ENCODE data around the gene MLC1.

The MLC1 gene

DNA sequence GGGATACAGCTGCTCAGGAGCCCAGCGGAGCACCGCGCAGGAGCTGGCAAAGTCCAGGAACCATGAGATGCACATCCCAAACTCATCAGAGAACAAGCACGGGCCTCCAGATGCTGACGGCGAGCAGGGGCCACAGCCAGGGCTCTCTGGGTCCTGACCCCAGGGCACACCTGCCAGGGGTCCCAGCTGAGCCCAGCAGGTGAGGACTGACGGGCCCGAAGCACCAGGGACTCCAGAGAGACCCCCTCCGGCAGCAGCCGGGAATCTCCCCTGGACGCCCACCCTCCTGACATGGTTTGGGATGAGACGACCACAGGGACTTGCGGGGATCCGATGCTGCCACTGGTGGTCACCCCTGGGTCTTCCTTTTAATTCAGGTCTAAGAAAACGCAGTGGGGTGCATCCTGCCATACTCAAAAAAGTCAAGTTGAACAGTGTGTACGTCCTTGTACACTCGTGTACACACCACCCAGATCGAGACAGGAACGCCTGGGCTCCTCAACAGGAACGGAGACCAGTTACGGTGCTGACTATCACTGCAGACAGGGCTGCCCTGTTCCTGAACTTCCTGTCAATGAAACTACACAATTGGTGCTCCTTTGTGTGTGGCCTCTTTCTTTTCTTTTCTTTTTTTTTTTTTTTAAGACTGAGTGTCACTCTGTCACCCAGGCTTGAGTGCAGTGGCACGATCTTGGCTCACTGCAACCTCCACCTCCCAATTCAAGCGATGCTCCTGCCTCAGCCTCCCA is 49.1 kb downstream of the MLC1 start:
- no peak for DNase-seq (ENCODE audit: low read depth in 2 of 2)

DNA sequence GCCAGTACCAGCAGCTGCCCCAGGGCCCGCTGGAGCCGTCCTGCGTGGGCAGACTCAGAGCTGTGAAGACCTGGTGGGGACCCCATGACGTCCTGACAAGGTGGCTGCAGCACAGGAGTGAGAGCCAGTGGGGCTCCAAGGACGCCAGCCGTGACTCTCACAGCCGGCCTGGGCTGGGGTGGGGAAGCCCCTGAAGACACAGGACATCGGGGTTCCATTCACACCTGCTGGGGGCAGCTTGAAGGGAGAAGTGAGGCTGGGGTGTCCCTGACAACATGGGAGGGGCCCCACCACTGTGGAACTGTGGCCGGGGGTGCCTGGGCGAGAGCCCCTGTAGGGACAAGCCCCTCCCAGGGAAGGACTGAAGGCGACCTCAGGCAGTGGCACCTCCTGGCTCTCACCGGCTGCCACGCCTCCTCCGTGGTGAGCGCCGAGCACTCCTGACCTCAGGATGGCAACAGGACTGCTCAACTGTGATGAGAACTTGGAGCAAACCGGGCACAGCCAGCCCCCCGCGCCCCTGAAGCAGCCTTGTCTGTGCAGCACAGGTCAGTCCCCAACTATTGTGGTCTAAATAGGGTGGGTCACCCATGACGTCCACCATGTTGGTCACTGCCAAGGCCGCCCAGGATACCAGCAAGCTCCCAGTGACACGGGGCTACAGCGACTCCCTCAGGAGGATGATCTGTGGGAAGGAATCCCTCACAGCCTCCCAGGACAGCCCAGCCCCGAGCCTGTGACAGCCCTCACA is 49.9 kb downstream of the MLC1 start:
- DNase-seq (ENCODE audit: low read depth in 2 of 2) = no peak

DNA sequence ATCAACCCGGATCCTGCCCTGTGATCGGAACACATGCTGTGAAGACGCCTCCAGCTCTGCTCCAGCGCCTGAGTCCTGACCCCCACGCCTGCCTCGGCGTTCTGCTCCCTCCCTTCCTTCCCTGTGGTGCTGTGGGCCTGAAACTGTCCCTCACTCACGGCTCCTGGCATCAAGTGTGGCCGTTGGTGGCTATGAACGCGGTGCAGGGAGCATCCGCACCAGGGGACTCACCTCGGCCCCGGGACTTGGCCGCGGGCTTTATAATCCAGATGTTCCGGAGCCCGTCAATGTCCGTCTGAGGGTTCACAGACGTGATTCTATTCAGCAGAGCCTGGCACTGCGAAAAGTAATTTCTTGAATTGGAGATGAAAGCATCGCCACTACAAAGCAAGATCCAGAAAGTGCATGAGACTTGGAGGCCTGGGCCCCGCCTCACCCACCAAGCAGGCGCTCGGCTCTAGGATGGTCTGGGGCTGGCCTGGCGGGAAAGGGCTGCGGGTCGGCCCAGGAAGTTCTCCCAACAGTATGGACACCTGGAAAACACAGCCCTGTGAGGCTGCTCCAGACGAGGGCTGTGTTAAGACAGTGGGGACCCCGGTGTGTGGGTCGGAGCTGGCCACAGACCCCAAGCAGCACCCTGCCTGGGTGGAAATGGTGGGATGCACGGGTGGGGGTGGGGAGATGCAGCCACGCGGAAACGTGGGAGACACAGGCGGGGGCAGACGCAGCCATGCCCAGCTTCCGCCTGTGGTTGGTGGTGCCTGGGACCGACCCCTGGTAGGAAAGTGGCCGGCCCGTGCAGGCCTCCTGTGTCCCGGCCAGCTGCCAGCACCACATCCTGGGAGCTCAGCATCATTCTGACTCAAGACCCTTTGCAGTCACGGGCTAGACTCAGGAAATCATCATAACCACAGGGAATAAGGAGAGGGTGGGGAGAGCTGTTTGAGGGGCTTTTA is 50.8 kb downstream of the MLC1 start:
- no peak for DNase-seq (ENCODE audit: low read depth in 2 of 2)

DNA sequence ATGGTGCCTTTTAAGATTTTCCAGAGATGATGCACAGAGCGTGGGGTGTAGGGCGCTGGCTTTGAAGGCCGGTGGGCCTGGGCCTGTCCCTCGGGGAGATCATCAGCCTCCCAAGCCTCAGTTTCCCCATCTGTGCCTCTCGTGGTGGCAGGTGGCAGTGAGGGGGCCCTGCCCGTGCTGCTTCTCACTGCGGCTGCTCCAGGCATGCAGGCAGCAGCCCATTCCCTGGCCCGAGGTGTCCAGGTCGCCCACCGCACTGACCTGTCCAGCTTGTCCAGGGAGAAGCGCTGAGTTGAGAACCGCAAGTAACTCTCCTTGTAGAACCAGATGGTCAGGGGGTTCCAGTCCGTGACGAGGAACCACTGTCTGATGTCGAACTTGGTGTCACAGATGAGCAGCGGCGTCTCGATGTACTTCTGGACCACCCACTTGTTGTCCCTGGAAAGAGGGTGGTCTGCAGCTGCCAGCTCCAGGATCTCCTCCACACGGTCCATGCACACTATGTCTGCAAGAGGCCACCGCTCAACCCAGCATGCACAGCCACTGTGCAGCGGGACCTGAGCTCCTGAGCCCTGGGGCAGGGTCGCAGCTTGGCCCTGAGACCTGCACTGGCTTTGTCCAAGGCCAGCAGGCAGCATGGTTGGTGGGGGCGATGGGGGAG is 52.2 kb downstream of the MLC1 start:
- DNase-seq (ENCODE audit: low read depth in 2 of 2) = no peak

DNA sequence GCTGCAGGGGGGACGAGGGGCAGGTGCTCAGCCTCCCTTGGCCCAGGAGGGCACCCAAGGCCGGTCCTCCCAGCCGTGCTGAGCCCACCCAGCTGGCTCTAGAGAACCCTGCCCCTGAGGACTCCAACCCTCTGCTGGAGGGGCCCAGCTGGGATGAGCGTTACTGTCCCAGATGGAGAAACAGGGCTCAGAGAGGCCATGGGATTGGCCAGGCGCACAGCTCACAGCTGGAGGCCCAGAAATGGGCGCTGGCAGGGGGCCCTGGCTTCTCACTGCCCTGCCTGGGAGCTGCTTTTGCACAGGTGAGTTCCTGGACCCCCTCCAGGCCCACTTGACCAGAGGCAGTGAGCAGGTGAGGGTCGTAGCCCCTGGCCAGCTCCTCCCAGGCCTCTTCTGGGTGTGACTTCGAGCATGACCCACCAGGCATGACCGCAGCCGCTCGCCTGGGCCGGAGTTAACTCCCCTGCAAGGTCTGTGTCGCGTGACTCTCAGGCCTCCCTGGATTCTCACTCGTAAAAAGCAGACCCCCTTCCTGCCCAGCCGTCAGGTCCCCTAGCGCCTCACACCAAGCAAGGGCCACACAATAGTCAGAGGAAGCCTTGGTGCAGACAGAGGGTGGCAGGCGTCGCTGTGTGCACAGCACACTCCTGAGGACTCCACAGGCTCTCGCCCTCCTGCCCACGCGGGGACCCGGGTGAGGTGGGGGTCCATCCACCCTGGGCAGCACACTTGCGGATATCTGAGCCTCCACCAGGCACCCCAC is 52.9 kb downstream of the MLC1 start:
- no peak for DNase-seq (ENCODE audit: low read depth in 2 of 2)

DNA sequence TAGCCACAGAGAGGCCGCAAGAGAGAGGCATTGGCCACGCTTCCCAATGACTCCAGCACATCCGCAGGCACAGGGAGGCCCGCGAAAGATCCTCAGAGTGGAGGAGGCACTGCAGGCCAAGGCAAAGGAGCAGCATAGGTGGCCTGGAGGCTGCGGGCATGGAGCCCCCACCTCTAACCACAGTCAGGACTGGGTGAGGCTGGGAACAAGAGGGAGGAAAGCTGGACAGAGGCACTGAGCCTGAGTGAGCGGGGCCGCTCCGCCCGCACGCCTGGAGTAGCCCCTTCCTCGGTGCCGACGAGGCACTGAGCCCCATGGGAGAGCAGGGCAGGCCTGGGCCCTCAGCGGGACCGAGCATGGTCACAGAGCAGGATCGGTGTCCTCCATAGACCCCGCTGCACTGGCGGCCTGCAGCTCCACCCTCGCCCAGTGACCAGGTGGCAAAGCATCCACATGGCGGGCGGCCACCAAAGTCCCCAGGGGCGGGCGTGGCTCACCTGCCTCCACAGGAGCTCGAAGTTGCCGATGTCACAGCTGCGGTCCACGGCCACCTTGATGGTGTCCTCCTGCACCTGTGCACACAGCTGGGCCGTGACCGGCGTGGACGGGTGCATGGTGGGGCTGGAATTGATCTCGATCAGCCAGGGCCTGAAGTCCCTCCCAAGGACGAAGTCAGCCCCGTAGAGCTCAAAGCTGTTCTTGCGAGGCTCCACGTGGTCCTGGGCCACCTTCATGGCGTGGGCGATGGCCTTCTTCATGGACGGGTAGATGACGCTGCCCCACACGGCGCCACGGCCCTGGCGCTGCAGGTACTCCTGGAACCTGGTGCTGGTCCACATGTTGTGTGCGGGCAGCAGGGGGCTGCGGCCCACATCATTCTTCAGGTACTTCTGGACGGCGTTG is 53.8 kb downstream of the MLC1 start:
- DNase-seq (ENCODE audit: low read depth in 2 of 2) = no peak

DNA sequence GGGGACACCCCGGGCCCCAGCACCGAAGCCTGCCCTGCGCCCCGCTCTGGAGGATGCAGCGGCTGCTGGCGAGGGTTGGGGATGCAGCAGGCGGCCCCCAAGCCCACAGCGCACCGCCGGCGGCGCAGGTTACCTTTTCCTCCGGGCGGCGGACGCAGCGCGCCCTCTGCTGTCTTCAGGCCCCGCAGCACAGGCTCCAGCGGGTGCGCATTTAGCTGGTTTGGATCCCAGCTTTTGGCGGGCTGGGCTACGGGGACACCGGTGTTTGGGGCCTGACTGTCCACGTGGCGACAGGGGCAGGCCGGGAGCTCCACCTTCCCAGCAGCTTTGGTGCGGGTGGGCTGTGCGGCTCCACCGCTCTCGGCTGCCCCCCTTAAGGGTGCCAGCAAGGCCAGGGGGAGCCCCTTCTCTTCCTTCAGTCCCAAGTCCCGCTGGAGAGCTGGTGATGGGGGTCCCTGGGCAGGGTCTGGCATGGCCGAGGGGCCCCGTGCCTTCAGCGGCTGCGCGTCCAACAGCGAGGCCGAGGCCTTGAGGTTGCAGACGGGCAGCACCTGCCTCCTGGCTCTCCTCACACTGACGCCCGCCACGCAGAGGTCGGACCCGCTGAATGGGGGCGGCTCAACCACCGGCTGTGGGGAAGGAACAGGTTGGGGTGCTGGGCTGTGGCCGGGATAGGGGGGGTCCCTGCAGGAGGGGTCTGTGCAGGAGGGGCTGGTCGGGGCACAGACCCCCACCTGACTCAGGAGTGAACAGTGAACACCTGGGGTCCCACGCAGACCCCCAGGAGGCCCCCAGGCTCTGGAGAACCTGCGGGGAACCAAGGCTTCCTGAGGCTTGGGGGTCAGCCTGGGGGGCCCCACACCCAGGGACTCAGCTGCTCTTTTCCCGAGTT is 54.7 kb downstream of the MLC1 start:
- DNase-seq (ENCODE audit: low read depth in 2 of 2) = peak; percentile 70 to 83

DNA sequence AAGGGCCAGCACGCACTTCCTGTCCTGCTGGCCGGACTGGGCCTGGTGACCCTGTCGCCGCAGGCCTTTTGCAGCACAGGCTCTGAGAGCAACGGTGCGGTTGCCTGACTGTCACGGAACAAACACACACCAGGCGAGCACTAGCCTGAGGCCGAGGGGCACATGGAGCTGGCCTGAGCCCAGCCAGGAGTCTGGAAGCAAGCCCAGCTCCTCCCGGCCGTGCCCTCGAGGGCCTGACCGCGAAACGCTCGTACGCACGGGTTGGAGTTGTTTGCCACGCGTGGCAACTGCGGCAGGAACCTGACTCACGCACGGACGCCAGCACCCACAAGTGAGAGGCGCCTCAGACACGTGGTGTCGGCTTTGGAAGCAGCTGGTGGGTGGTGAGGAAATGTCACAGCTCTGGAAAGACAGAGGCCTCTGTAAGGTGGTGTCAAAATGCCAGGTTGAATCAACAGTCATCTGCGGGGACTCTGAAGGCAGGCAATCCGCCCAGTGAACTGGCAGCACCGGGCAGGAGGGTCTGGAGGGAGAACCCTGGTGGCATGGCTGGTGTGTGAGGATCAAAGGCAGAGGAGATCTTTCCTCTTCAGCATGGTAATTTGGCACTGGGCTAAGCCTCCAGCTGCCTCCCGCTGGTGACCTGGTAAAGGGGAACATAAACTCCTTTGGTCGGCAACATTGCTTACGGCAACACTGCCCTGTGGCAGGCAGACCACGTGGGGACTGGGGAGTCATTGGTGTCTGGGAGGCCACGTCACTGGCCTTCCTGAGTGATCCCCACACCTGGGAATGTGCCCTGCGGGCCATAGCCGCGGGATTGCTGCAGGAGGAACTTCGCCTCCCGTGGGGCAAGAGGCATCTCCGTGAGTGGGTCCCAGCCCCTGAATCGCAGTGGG is 57.3 kb downstream of the MLC1 start:
- DNase-seq (ENCODE audit: low read depth in 2 of 2) = no peak

DNA sequence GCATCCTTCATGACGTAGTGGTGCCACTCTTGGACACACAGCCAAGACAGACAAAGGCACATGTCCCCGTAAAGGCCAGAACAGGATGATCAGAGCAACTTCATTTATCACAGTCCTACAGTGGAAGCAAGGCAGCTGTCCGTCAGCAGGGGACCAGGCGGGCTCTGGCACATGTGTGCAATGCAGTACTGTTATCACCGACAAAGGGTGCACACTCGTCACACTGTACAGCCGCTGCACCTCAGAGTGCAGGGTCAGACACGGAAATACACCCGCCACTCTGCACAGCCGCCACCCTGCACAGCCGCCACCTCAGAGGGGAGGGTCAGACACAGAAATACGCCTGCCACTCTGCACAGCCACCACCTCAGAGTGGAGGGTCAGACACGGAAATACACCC is 59.2 kb downstream of the MLC1 start:
- no peak for DNase-seq (ENCODE audit: low read depth in 2 of 2)

DNA sequence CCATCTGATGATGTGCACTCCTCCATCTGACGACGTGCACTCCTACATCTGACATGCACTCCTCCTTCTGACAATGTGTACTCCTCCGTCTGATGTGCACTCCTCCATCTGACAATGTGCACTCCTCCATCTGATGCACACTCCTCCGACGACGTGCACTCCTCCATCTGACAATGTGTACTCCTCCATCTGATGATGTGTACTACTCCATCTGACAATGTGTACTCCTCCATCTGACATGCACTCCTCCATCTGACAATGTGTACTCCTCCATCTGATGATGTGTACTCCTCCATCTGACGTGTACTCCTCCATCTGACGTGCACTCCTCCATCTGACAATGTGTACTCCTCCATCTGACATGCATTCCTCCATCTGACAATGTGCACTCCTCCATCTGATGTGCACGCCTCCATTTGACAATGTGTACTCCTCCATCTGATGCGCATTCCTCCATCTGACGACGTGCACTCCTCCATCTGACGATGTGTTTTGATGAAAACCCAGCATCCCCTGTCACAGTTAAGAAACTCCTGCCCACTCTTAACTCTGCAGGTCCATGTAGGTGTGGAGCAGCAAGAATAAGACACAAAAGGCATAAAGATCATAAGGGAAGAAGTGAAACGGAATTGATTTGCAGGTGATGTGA is 62.9 kb downstream of the MLC1 start:
- no peak for DNase-seq (ENCODE audit: low read depth in 2 of 2)

DNA sequence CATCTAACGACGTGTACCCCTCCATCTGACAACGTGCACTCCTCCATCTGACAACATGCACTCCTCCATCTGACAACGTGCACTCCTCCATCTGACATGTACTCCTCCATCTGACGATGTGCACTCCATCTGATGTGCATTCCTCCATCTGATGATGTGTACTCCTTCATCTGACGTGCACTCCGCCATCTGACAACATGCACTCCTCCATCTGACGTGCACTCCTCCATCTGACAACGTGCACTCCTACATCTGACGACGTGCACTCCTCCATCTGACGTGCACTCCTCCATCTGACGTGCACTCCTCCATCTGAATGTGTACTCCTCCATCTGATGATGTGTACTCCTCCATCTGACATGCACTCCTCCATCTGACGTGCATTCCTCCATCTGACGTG is 64.6 kb downstream of the MLC1 start:
- DNase-seq (ENCODE audit: low read depth in 2 of 2) = no peak

DNA sequence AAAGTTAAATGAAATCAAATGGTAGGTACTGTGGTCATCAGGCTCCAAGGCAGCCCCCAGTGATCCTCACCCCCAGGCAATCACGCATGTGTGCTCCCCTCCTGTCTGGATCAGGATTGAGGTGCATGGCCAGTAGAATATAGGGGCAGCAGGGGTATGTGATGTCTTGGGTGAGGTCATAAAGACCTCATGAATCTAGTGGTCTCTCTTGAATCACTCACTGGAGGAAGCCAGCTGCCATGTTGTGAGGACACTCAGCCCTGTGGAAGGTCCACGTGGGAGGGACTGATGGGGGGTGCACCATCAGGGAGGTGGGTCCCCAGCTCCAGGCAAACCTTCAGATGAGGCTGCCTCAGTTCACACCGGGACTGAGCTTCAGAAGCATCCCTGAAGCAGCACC is 65.9 kb downstream of the MLC1 start:
- DNase-seq (ENCODE audit: low read depth in 2 of 2) = no peak

DNA sequence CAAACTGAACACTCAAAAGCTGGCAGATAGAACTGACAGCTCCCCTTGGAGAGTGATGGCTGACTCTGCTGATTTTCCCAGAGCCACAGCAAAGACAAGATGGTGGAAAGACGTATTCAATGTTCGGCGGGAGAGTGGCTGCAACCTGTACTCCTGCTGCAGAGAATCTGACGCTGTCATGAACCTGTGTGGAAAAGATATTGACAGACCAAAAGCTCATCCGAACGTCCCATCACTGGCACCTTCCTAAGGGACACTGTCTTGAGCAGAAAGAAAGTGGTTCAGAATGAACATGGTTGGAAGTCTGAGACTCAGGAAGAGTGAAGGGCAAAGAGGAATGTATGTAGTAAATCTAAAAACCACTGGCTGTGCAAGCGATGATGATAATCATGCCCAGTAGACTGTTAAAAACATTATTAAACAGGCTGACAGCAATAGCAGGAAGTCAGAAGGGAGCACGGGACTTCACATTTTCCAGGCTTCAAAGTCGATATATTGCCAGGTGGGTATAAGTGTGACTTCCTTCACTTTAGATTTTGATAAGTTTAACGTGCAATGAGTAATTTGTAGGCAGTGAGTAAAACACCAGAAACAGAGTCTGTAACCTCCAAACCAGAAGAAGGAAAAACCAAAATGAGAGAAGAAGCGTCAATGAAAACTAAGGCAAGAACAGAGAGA is 66.5 kb downstream of the MLC1 start:
- no peak for DNase-seq (ENCODE audit: low read depth in 2 of 2)

DNA sequence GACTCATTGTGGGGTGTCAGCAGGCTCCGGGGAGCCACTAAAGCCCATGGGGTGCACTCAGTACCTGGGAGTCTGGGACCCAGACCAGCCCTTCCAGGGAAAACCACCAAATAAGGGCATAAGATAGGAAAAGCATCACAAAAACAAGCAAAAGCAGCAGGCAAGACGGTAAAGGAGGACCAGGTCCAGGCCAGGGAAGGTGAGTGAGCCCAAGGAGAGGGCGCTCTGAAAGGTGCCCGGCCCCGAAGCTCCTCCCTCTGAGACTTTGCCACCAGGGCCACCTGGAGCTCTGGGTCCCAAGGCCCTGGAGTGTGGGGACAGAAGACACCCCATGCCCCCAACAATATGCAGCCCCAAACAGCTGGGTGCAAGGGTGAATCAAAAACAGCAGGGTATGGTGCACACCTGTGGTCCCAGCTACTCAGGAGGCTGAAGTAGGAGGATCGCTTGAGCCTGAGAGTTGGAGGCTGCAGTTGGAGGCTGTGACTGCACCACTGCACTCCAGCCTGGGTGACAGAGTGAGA is 67.5 kb downstream of the MLC1 start:
- DNase-seq (ENCODE audit: low read depth in 2 of 2) = no peak

DNA sequence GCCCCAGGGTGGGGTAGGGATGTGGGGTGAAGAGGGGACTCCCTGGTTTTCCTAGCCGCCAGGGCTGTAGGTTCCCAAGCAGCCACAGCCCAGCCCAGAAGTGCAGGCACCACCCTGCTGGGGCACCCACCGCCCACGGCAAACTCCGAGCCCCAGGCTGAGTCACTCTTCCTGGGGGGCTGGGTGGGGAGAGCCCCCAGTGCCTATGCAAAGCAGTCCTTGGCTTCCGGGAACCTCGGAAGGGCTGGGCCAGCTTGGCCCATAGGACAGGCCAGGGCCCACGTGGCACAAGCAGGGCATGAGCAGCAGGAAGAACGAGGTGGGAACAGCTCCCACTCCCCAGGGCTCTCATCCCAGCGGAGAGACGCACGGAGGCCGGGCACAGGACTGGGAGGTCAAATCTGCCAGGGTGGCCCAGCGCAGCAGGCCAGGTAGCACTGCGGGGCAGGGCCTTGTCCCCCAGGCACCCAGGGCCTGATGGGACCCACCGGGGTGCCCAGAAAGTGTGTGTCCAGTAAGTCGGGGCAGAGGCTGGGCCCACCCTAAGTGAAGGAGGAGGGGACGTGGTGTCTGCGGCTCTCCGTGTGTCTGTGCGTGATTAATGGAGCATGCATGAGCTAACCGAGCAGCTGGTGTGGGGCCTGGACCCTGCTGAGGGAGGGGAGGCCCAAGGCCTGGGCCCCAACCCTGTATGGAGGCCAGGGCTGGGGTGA is 68.1 kb downstream of the MLC1 start:
- peak; percentile 56 to 80 for DNase-seq (ENCODE audit: low read depth in 2 of 2)
